Hepatocyte (in vitro differentiated cells): ENCODE measurements around the gene KLK10. TPM values are rescaled to one million over a fixed set of nuclear protein-coding genes. Genes with fewer than 3 reads are reported as not detected.

Experiments used
- DNase-seq: peaks from one replicate; pipeline ENCODE4 v3.0.0-alpha.2; 2016; ENCODE audit warnings: low spot score
- H2AFZ ChIP-seq: fragments of 200-600 bp; sonication (generic); 2 replicates; pipeline ENCODE4 v1.6.0; 2016; ENCODE audit warnings: antibody characterized with exemption, mild to moderate bottlenecking
- H3K27ac ChIP-seq: fragments of 200-600 bp; sonication (generic); 2 replicates; pipeline ENCODE4 v1.5.1; 2016; ENCODE audit warnings: mild to moderate bottlenecking
- H3K27me3 ChIP-seq: fragments of 200-600 bp; sonication (generic); 2 replicates; pipeline ENCODE4 v1.6.1; 2016
- H3K36me3 ChIP-seq: fragments of 200-600 bp; sonication (generic); replicated peaks from 2 replicates; pipeline ENCODE4 v1.5.1; 2016; ENCODE audit warnings: low read depth; ENCODE audit not compliant: insufficient read depth
- H3K4me1 ChIP-seq: fragments of 200-600 bp; sonication (generic); 2 replicates; pipeline ENCODE4 v1.5.1; 2016; ENCODE audit warnings: mild to moderate bottlenecking, moderate library complexity; ENCODE audit not compliant: insufficient read depth
- H3K4me2 ChIP-seq: fragments of 200-600 bp; sonication (generic); 2 replicates; pipeline ENCODE4 v1.6.0; 2016
- H3K4me3 ChIP-seq: fragments of 200-600 bp; sonication (generic); 2 replicates; pipeline ENCODE4 v1.5.1; 2016; ENCODE audit warnings: mild to moderate bottlenecking
- H3K79me2 ChIP-seq: fragments of 200-600 bp; sonication (generic); 2 replicates; pipeline ENCODE4 v1.6.0; 2017; ENCODE audit warnings: mild to moderate bottlenecking
- H3K9me2 ChIP-seq: fragments of 200-600 bp; sonication (generic); replicated peaks from 2 replicates; pipeline ENCODE4 v1.6.0; 2017; ENCODE audit warnings: mild to moderate bottlenecking; ENCODE audit not compliant: insufficient read depth
- H3K9me3 ChIP-seq: fragments of 200-600 bp; sonication (generic); 2 replicates; pipeline ENCODE4 v1.5.1; 2016; ENCODE audit warnings: low read depth, mild to moderate bottlenecking
- H4K20me1 ChIP-seq: fragments of 200-600 bp; sonication (generic); 2 replicates; pipeline ENCODE4 v1.6.0; 2016; ENCODE audit warnings: mild to moderate bottlenecking; ENCODE audit not compliant: insufficient read depth, poor library complexity, severe bottlenecking
- EZH2 ChIP-seq: fragments of 200-600 bp; sonication (generic); IDR thresholded peaks from 2 replicates; pipeline ENCODE4 v1.6.1; 2016; ENCODE audit warnings: antibody characterized with exemption, mild to moderate bottlenecking, borderline replicate concordance
- EZH2phosphoT487 ChIP-seq: fragments of 200-600 bp; sonication (generic); IDR thresholded peaks from one replicate; pipeline ENCODE4 v1.6.1; 2018; ENCODE audit warnings: antibody characterized with exemption, mild to moderate bottlenecking, low read depth, moderate library complexity; ENCODE audit not compliant: unreplicated experiment, severe bottlenecking
- WGBS: methylation state at CpG from one replicate; pipeline ENCODE4 v1.1.6; 2016; ENCODE audit warnings: low lambda C conversion rate; ENCODE audit errors: missing lambda C conversion rate; 5-methylcytosine and 5-hydroxymethylcytosine counted together
- polyA plus RNA-seq: library from polyadenylated mRNA; unstranded; fragments of >200 nt; fragmentation: Nextera tagmentation; extraction: Ambion mirVana; gene quantifications from 2 replicates; pipeline ENCODE4 v1.2.1, GENCODE V29; 2016
- total RNA-seq: library from RNA; depleted of rRNA; stranded (reverse); fragments of >200 nt; gene quantifications from 2 replicates; pipeline ENCODE4 v1.2.3, GENCODE V29; 2014
- TF ChIP-seq, protein P1 (sequence below): fragments of 200-600 bp; sonication (generic); IDR thresholded peaks from 2 replicates; pipeline ENCODE4 v1.5.1; 2016; ENCODE audit warnings: antibody characterized with exemption, mild to moderate bottlenecking; ENCODE audit not compliant: poor library complexity

KLK10 gene
- total and polyA plus RNA-seq, 2 experiments from 2014 or later: 0.10 to 1.3 TPM

- no peaks in the 10 kb centered on the region for H3K9me3 ChIP-seq
Measured at GRCh38 chr19:50980208-50980607, 39.3 kb downstream of the KLK10 start.

DNA sequence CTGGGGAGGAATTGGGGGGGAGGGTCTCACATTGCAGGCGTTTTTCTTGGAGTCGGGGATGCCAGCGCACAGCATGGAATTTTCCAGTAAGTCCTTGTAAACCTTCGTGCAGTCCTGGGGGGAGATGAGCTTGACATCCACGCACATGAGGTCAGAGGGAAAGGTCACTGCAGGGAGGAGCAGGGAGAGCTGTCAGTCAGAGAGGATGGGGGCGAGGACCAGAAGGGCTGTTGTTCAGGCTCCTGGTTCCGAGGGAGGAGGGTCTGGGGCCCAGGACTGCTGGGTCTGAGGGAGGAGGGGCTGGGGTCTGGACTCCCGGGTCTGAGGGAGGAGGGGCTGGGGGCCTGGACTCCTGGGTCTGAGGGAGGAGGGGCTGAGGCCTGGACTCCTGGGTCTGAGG, 39.8 kb downstream of the KLK10 start:
- H3K36me3 ChIP-seq: no peaks in the 10 kb centered on the region
- H3K4me3 ChIP-seq: no peak overlapping the region
- 37% methylated on average over 7 of the region's 8 CpGs for WGBS
- no peaks in the 10 kb centered on the region for H4K20me1 ChIP-seq
- no peak for DNase-seq
- no peaks in the 10 kb centered on the region for H3K79me2 ChIP-seq
- H3K9me3 ChIP-seq: no peaks in the 10 kb centered on the region
- peaks cover 17% of the 10 kb centered on the region for H3K27me3 ChIP-seq
- TF ChIP-seq, protein P1, sequence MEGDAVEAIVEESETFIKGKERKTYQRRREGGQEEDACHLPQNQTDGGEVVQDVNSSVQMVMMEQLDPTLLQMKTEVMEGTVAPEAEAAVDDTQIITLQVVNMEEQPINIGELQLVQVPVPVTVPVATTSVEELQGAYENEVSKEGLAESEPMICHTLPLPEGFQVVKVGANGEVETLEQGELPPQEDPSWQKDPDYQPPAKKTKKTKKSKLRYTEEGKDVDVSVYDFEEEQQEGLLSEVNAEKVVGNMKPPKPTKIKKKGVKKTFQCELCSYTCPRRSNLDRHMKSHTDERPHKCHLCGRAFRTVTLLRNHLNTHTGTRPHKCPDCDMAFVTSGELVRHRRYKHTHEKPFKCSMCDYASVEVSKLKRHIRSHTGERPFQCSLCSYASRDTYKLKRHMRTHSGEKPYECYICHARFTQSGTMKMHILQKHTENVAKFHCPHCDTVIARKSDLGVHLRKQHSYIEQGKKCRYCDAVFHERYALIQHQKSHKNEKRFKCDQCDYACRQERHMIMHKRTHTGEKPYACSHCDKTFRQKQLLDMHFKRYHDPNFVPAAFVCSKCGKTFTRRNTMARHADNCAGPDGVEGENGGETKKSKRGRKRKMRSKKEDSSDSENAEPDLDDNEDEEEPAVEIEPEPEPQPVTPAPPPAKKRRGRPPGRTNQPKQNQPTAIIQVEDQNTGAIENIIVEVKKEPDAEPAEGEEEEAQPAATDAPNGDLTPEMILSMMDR: no peak
- TF ChIP-seq EZH2: no peak
- TF ChIP-seq EZH2phosphoT487: no peak
- H3K27ac ChIP-seq: no peak overlapping the region
- H3K4me1 ChIP-seq: no peaks in the 10 kb centered on the region
- H3K4me2 ChIP-seq: no peak overlapping the region
- H3K9me2 ChIP-seq: no peaks in the 10 kb centered on the region
- H2AFZ ChIP-seq: no peak overlapping the region

More at GRCh38 chr19:50980208-50980607, 39.3 kb downstream of the KLK10 start:
- no peak overlapping the region for H3K4me2 ChIP-seq
- no peak overlapping the region for H3K27ac ChIP-seq
- 78% methylated on average over 12 of the region's 13 CpGs for WGBS
- no peak for DNase-seq
- no peaks in the 10 kb centered on the region for H3K36me3 ChIP-seq
- no peak for TF ChIP-seq EZH2
- TF ChIP-seq, protein P1: no peak
- no peak for TF ChIP-seq EZH2phosphoT487
- H3K9me2 ChIP-seq: no peaks in the 10 kb centered on the region
- no peaks in the 10 kb centered on the region for H3K4me1 ChIP-seq
- H3K79me2 ChIP-seq: no peaks in the 10 kb centered on the region
- peaks cover 17% of the 10 kb centered on the region for H3K27me3 ChIP-seq
- no peaks in the 10 kb centered on the region for H4K20me1 ChIP-seq
- no peak overlapping the region for H2AFZ ChIP-seq
- no peak overlapping the region for H3K4me3 ChIP-seq

DNA sequence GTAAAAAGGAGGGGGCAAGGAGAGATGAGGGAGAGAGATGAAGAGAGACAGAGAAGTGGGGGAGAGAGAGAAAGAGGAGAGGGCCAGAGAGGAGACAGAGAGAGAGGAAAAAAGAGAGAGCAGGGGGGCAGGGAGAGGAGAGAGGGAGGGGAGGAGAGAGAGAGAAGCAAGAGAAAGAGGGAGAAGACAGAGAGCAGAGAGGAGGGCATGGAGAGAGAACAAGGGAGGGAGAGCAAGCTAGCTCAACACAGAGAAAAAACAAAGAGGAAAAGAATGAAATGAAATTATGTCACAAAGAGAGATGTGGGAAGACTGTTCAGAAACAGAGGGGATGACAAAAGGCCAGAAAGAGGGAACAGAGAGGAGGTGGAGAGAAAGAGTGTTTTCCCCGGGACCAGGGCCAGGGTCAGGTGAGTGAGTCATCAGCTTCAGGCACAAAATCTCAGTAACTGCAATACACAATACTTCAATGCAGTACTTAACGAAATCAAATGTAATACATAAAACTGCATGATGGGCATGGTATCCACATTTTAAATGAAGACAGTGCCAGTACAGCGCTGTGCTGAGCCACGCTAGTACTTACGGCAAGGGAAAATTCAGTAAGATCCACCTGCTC, 40.6 kb downstream of the KLK10 start:
- no peak overlapping the region for H3K4me2 ChIP-seq

More for the DNA sequence above, 40.6 kb downstream of the KLK10 start:
- H2AFZ ChIP-seq: no peak overlapping the region
- H3K9me2 ChIP-seq: no peaks in the 10 kb centered on the region
- no peak for TF ChIP-seq EZH2phosphoT487
- no peak for TF ChIP-seq EZH2
- TF ChIP-seq, protein P1: no peak
- no peaks in the 10 kb centered on the region for H3K36me3 ChIP-seq
- H3K79me2 ChIP-seq: no peaks in the 10 kb centered on the region
- H3K27ac ChIP-seq: no peak overlapping the region
- DNase-seq: no peak
- H3K4me1 ChIP-seq: no peaks in the 10 kb centered on the region
- H3K9me3 ChIP-seq: no peaks in the 10 kb centered on the region
- no peak overlapping the region for H3K4me3 ChIP-seq
- 67% methylated on average over 5 of the region's 5 CpGs for WGBS
- peaks cover 11% of the 10 kb centered on the region for H3K27me3 ChIP-seq
- no peaks in the 10 kb centered on the region for H4K20me1 ChIP-seq
